Naive thymus-derived CD8-positive, alpha-beta T cell (primary cell): ENCODE data around the gene INMT. TPM values are rescaled to one million over a fixed set of nuclear protein-coding genes. Genes with fewer than 3 reads are reported as not detected.

Experiments
- polyA plus RNA-seq, 3 donors: library from polyadenylated mRNA; unstranded; fragments of 300-500 nt; fragmentation: Illumina TruSeq; gene quantifications; one replicate each; pipeline ENCODE4 v1.2.3, GENCODE V29; 2021
- total RNA-seq, 8 experiments: library from RNA in 2 of 8; stranded (reverse) in 2 of 8; gene quantifications; one replicate each; pipeline ENCODE4 v1.2.3 and lab custom pipeline; 2021 to 2026

The INMT gene
- total and polyA plus RNA-seq, 5 experiments from 2014 or later = 0.52 to 0.77 TPM; not detected in 3

Other genes starting within 250 kb of the INMT start
- gene GGCT, start 247.3 kb upstream of the INMT start, total RNA-seq = 10 to 100 TPM; 13.8 to 15.7 TPM
- 10 to 100 TPM; 26.0 to 28.2 (median 27.0) TPM for gene GGCT, start 247.3 kb upstream of the INMT start, polyA plus RNA-seq
- gene GARS1, start 157.3 kb upstream of the INMT start, total RNA-seq = 100 to 1,000 TPM; 121 to 130 TPM
- 100 to 1,000 TPM in 1 of 3 donors, 10 to 100 TPM in 2; 64.4 to 102 (median 73.0) TPM for gene GARS1, start 157.3 kb upstream of the INMT start, polyA plus RNA-seq
- not detected for gene CRHR2, start 69.7 kb upstream of the INMT start, total RNA-seq
- under 1 TPM in 1 of 3 donors, not detected in 2; 0.06 TPM for gene CRHR2, start 69.7 kb upstream of the INMT start, polyA plus RNA-seq
- gene MINDY4, start 19.3 kb downstream of the INMT start, total RNA-seq = 1 to 10 TPM in 1 of 2 experiments, under 1 TPM in 1; 0.94 to 1.5 TPM
- gene MINDY4, start 19.3 kb downstream of the INMT start, polyA plus RNA-seq = under 1 TPM; 0.44 to 0.84 (median 0.81) TPM
- under 1 TPM; 0.23 to 0.33 TPM for gene AQP1, start 159.7 kb downstream of the INMT start, total RNA-seq
- gene AQP1, start 159.7 kb downstream of the INMT start, polyA plus RNA-seq = not detected
- not detected for gene GHRHR, start 211.8 kb downstream of the INMT start, total RNA-seq
- gene GHRHR, start 211.8 kb downstream of the INMT start, polyA plus RNA-seq = not detected